ENCODE results near the gene ADAMTS2. TPM values are rescaled to one million over a fixed set of nuclear protein-coding genes. Genes with fewer than 3 reads are reported as not detected.

The ADAMTS2 gene
- total RNA-seq, 2 experiments from 2014 or later, result not detected

DNA sequence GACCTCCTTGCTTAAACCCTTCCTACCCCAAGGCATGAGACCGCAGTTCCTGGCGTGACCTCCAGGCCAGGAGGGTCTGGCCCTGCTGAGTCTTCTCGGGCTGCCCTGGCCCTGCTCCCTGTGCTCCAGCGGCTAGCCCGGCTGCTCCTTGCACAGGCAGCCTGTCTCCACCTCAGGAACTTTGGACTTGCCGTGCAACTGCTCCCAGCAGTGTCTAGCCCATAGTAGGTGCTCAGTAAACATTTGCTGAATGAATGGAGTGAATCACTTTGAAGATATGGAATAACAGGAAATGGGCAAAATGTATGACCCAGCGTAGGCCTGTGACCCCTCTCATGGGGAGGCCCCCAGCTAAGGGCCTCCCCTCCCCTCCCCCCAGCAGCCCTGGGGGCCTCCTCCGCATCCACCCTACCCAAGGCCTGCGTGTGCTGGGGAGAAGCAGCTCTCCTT, 158.0 kb downstream of the ADAMTS2 start:
- no peaks in the 10 kb centered on the region for H3K27me3 Mint-ChIP-seq (ENCODE audit: low read depth)
- no peaks in the 10 kb centered on the region for H3K36me3 Mint-ChIP-seq (ENCODE audit: low read depth)
- POLR2A ChIA-PET, result no interaction called here
- H3K27ac Mint-ChIP-seq, result no peak overlapping the region
- DNase-seq (no peak), ATAC-seq (no peak)
- H3K4me1 Mint-ChIP-seq (ENCODE audit: low read depth), result peaks cover 1% of the 10 kb centered on the region
- H3K4me3 Mint-ChIP-seq, result no peak overlapping the region
- CTCF ChIA-PET, result no interaction called here
- no peaks in the 10 kb centered on the region for H3K9me3 Mint-ChIP-seq (ENCODE audit: insufficient read depth)

DNA sequence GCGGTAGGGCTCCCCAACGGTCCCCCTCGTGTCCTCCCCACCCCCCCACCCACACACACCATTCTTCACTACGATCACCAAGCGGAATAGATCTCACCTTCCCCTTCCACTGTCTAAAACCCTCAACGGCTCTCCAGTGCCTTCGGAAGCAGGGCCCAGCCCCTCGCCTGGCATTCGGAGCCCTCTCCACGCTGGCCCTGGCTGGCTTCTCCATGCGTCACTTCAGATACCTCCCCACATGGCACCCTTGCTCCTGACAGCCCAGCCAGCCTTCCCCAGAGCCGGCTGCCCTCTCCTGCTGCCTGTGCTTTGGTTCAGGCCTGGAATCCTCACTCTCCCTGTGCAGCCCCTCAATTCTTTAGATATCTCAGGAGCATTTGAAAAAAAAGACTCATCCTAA, 158.5 kb downstream of the ADAMTS2 start:
- ChIA-PET POLR2A (no interaction called here), CTCF (no interaction called here)
- no peaks in the 10 kb centered on the region for H3K27me3 Mint-ChIP-seq (ENCODE audit: low read depth)
- no peaks in the 10 kb centered on the region for H3K9me3 Mint-ChIP-seq (ENCODE audit: insufficient read depth)
- H3K4me3 Mint-ChIP-seq, result no peak overlapping the region
- DNase-seq (no peak), ATAC-seq (no peak)
- H3K4me1 Mint-ChIP-seq (ENCODE audit: low read depth), result peaks cover 6% of the 10 kb centered on the region
- no peak overlapping the region for H3K27ac Mint-ChIP-seq
- H3K36me3 Mint-ChIP-seq (ENCODE audit: low read depth), result no peaks in the 10 kb centered on the region

DNA sequence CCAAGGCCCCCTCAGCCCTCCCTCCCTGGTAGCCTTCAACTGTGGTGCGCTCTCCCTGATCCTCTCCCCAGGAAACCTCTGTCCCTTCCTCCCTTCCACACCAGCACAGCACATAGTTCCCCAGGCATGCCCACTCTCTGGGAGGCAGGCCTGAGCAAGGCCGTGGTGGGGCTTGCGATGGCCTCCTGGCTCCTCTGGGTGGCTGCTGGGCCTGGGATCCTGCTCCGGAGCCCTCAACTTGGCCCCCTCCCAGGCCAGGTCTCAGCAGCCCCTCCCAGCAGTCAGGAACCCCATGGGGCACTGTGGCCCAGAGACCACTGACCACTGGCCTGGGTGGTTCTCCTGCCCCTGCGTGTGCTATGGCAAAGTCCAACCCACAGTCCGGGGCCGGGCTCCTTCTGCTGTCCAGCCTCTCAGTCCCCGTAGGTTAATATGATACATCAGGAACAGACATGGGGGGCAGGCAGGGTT, 159.3 kb downstream of the ADAMTS2 start:
- no peak for ATAC-seq
- no peaks in the 10 kb centered on the region for H3K36me3 Mint-ChIP-seq (ENCODE audit: low read depth)
- ChIA-PET CTCF (no interaction called here), POLR2A (no interaction called here)
- H3K27me3 Mint-ChIP-seq (ENCODE audit: low read depth), result no peaks in the 10 kb centered on the region
- no peak overlapping the region for H3K27ac Mint-ChIP-seq
- no peak overlapping the region for H3K4me3 Mint-ChIP-seq
- H3K4me1 Mint-ChIP-seq (ENCODE audit: low read depth), result peaks cover 8% of the 10 kb centered on the region
- DNase-seq, result no peak
- H3K9me3 Mint-ChIP-seq (ENCODE audit: insufficient read depth), result no peaks in the 10 kb centered on the region

DNA sequence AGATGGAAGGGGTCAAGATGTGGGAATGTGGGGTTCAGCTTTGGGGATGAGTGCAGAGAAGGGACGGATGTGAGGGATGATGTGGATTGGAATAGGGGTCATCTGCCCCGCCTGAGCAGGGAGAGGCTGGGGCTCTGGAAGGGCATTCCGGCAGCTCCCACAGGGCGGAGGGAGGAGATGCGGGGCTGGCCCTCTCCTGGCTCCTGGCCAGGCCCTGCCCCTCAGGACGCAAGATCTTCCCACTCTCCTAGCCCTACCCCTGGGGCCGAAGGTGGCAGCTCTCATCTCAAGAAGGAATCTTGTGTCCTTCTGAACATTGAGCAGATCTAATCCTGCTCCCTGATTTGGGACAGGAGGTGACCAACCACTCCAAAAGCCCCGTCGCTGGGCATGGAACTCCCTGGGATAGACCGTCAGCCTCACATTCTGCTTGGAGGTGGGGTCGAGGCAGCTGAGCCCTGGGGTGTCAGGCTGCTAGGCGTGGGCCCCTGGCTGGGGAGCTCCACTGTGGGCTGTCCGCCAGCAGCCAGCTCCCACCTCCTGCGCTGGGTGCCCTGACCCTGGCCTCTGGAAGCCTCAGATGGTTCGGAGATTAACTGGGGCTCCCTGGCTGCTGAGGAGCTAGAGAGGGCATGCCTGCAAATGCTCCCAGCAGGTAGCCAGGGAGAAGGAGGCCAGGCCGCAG, 159.9 kb downstream of the ADAMTS2 start:
- Mint-ChIP-seq H3K36me3 (ENCODE audit: low read depth) (no peaks in the 10 kb centered on the region), H3K27ac (no peak overlapping the region), H3K4me1 (ENCODE audit: low read depth) (peaks cover 8% of the 10 kb centered on the region), H3K4me3 (no peak overlapping the region), H3K9me3 (ENCODE audit: insufficient read depth) (no peaks in the 10 kb centered on the region), H3K27me3 (ENCODE audit: low read depth) (no peaks in the 10 kb centered on the region)
- ATAC-seq (no peak), DNase-seq (no peak)
- ChIA-PET CTCF (no interaction called here), POLR2A (no interaction called here)

DNA sequence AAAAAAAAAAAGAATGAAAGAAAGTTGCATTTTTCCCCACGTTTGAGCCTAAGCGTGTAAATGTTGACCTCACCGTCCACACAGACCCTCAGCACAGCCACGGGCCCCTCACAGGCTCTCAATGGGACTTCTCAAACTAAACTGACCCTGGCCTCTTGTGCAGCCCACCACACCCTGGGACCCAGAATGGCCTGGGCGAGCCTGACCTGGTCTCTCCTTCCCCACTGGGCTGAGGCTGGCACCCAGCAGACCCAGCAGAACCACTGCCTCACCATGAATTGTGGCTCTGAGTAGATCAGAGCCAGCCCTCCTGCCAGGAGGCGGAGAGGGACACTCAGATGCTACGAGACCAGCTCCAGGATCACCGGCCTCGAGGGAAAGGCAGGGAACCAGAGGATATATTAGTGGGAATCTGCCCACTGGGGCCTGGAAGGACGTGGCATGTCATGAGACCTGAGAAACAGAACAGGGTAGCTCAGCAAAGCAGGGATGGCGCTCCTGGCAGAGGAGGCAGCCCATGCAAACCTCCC, 160.7 kb downstream of the ADAMTS2 start:
- ATAC-seq, result no peak
- DNase-seq, result no peak
- no peak overlapping the region for H3K27ac Mint-ChIP-seq
- peaks cover 8% of the 10 kb centered on the region for H3K4me1 Mint-ChIP-seq (ENCODE audit: low read depth)
- H3K36me3 Mint-ChIP-seq (ENCODE audit: low read depth), result no peaks in the 10 kb centered on the region
- CTCF ChIA-PET, result no interaction called here
- no peaks in the 10 kb centered on the region for H3K27me3 Mint-ChIP-seq (ENCODE audit: low read depth)
- H3K9me3 Mint-ChIP-seq (ENCODE audit: insufficient read depth), result no peaks in the 10 kb centered on the region
- H3K4me3 Mint-ChIP-seq, result no peak overlapping the region
- POLR2A ChIA-PET, result no interaction called here

DNA sequence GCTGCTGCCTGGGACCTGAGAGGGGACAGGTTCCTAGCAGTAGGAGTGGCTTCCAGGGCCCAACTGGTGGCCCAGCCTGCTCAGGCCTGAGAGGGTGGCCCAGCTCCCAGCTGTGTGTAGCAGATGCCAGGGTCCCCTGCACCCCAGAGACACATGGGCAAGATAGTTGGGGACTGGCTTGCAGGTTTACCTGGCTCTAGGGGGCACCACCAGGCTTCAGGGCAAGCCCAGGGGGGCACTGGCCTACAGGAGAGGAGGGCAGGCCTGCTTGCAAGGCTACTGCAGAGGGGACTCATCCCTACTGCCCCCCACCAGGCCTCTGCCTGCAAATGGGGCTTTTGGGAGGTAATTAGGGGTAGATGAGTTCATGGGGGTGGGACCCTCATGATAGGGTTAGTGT, 161.8 kb downstream of the ADAMTS2 start:
- ChIA-PET CTCF (no interaction called here), POLR2A (no interaction called here)
- H3K4me3 Mint-ChIP-seq, result no peak overlapping the region
- peaks cover 8% of the 10 kb centered on the region for H3K4me1 Mint-ChIP-seq (ENCODE audit: low read depth)
- no peaks in the 10 kb centered on the region for H3K9me3 Mint-ChIP-seq (ENCODE audit: insufficient read depth)
- no peak overlapping the region for H3K27ac Mint-ChIP-seq
- no peaks in the 10 kb centered on the region for H3K27me3 Mint-ChIP-seq (ENCODE audit: low read depth)
- ATAC-seq (no peak), DNase-seq (no peak)
- H3K36me3 Mint-ChIP-seq (ENCODE audit: low read depth), result no peaks in the 10 kb centered on the region

DNA sequence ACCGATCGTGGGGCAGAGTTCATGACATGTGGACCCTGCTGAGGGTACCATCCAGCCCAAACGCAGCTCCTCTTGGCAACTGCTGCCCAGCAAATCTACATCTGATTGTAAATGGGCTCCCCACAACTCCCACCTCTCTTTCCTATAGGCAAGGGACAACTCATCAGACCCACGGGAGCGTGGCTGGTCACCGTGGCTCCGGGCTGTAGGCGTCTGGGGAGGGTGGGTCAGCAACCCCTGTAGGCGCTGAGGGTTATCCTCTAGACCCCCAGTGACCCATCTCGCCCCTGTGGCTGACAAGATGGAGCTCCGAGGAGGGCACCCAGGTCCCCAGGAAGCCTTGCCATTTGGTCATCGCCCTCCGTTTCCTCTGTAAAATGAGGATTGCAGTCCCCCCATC, 162.7 kb downstream of the ADAMTS2 start:
- CTCF ChIA-PET, result no interaction called here
- ATAC-seq (no peak), DNase-seq (no peak)
- H3K4me1 Mint-ChIP-seq (ENCODE audit: low read depth), result peaks cover 8% of the 10 kb centered on the region
- H3K27me3 Mint-ChIP-seq (ENCODE audit: low read depth), result no peaks in the 10 kb centered on the region
- no peaks in the 10 kb centered on the region for H3K36me3 Mint-ChIP-seq (ENCODE audit: low read depth)
- no peaks in the 10 kb centered on the region for H3K9me3 Mint-ChIP-seq (ENCODE audit: insufficient read depth)
- POLR2A ChIA-PET, result interaction anchor here (0.6 kb wide), 1 partner anchor 364 kb away, joined by 3 read pairs; no protein-coding TSS in a partner anchor
- H3K27ac Mint-ChIP-seq, result no peak overlapping the region
- H3K4me3 Mint-ChIP-seq, result no peak overlapping the region

DNA sequence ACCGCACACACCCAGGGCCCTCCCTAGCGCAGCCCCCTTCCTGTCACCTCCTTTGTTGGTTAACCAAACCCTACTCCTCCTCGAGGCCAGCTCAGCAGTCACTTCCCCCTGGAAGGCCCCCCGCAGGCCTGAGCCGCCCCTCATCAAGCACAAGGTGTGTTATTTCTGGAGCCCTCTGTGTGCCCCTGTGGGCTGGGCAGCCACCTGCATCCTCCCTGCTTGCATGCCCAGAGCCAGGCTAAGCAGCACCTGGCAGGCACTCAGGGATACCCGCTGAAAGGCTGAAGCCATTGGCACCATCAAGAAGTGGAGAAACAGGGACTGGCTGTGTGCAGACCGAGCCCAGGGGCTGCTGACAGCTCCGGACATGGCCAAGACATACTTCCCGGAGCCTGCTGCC, 163.3 kb downstream of the ADAMTS2 start:
- Mint-ChIP-seq H3K4me1 (ENCODE audit: low read depth) (peaks cover 8% of the 10 kb centered on the region), H3K36me3 (ENCODE audit: low read depth) (no peaks in the 10 kb centered on the region), H3K4me3 (no peak overlapping the region), H3K9me3 (ENCODE audit: insufficient read depth) (no peaks in the 10 kb centered on the region), H3K27me3 (ENCODE audit: low read depth) (no peaks in the 10 kb centered on the region), H3K27ac (peak overlapping the region; percentile 34)
- DNase-seq (no peak), ATAC-seq (no peak)
- ChIA-PET POLR2A (interaction anchor here (0.6 kb wide), 1 partner anchor 364 kb away, joined by 3 read pairs; no protein-coding TSS in a partner anchor), CTCF (no interaction called here)

DNA sequence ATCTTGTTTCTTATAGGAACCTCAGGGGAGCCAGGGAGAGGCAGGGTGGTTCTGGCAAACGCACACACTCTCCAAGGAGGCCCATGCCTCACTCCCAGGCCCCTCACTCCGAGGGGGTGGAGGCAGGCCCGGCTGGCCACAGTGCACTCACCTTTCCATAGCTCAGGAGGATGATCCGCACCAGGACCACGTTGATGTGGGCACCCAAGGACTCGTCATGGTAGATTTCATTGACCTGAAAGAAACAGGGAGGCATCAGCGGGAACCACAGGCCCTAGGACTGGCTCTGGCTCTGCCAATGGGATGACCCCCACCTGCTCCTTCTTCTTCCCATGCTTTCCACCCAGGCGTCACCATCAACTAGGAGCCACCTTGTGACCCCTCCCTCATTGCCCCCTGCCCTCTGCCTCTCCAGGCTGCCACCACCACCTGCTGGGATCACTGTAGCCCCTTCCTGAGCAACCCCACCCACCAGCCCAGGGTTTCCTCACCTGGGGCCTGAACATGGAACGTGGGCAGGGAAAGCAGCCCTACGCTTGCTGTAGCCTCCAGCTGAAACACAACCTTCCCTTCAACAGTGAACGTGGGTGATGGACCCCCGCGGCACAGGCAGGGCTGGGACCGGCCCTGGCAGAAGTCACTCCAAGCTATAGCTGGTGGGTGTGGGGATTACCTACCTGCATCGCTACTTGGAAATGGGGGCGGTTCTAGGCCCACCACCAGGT, 164.2 kb downstream of the ADAMTS2 start:
- CTCF ChIA-PET, result no interaction called here
- no peak for ATAC-seq

DNA sequence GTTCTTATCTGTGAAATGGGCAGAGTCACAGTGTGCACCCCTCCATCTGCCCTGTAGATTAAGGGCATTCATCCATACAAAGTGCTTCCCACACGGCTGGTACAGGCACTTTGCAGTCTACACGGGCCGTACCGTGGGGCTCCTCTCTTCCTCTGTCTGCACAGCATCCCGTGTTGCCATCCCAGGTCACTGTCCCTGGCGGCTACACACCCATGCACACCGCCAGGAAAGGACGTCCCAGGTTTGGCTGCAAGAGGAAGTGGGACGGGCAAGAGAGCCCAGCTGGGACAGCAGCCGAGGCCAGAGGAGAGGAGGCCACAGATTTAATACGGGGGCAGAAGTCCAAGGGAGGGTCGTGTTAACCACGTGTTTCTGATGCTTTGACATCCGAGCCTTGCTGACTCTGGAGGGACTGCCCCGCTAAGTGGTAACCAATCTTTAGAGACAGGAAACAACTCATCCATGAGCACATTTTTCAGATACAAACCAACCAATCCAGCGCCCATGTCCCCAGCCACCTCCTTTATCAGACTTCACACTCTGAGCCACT, 165.1 kb downstream of the ADAMTS2 start:
- DNase-seq (no peak), ATAC-seq (no peak)
- POLR2A ChIA-PET, result no interaction called here
- CTCF ChIA-PET, result no interaction called here
- Mint-ChIP-seq H3K27ac (no peak overlapping the region), H3K4me3 (no peak overlapping the region), H3K27me3 (ENCODE audit: low read depth) (no peaks in the 10 kb centered on the region), H3K36me3 (ENCODE audit: low read depth) (no peaks in the 10 kb centered on the region), H3K9me3 (ENCODE audit: insufficient read depth) (no peaks in the 10 kb centered on the region), H3K4me1 (ENCODE audit: low read depth) (peaks cover 8% of the 10 kb centered on the region)

More for the DNA sequence above, 164.2 kb downstream of the ADAMTS2 start:
- Mint-ChIP-seq H3K9me3 (ENCODE audit: insufficient read depth) (no peaks in the 10 kb centered on the region), H3K4me3 (no peak overlapping the region), H3K27me3 (ENCODE audit: low read depth) (no peaks in the 10 kb centered on the region), H3K4me1 (ENCODE audit: low read depth) (peaks cover 8% of the 10 kb centered on the region), H3K27ac (no peak overlapping the region), H3K36me3 (ENCODE audit: low read depth) (no peaks in the 10 kb centered on the region)
- no peak for DNase-seq
- POLR2A ChIA-PET, result no interaction called here

DNA sequence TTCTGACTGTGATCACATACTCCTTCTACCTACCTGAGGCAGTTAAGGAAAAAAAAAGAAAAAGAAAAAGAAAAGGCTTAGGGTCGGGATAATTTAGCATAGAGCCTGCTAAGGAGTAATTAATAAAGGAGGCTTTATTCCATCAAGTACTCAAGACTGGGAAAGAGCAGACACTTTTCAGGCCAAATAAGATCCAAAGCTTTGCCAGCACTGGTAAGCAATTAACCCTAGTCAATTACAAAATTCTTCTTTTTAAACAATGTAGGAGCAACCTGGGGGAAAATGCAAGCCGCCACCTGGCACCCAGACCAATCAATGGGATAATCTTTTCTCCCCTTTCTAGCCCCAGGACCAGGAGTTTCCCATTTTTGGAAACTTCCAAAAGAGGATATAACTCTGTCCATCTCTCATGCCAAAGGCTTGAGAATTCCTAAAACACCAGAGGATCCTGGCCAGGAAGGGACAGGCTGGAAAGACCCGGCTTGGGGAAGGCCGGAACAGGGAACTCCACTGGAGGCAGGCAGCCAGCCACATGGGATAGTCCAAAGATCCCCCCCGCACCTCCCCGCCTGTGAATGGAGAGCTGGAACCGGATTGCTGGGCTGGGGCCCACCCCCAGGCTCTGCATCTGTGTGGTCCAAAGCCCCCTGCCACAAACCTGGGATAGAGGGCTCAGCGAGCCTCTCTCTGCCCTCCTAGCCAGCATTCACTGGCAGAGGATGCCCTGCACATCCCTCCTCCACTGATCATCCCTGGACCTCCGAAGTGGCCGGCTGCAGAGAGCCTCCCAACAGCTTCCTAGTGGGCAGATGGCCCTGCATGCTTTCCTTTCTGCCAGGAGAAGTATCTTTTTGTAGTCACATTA, 167.3 kb downstream of the ADAMTS2 start:
- CTCF ChIA-PET, result no interaction called here
- no peak overlapping the region for H3K4me3 Mint-ChIP-seq
- no peaks in the 10 kb centered on the region for H3K27me3 Mint-ChIP-seq (ENCODE audit: low read depth)
- ATAC-seq (no peak), DNase-seq (no peak)
- peaks cover 8% of the 10 kb centered on the region for H3K4me1 Mint-ChIP-seq (ENCODE audit: low read depth)
- POLR2A ChIA-PET, result no interaction called here
- no peaks in the 10 kb centered on the region for H3K9me3 Mint-ChIP-seq (ENCODE audit: insufficient read depth)
- no peak overlapping the region for H3K27ac Mint-ChIP-seq
- H3K36me3 Mint-ChIP-seq (ENCODE audit: low read depth), result no peaks in the 10 kb centered on the region

Data from activated CD8-positive, alpha-beta T cell treated with anti-CD3 and anti-CD28 coated beads, Interleukin-2, amount 10 ng/mL, durations not matched to agents 7 days and 5 days (primary cell).